Right lobe of liver (tissue), 6 donors: ENCODE data around the gene SLC4A8. TPM values are rescaled to one million over a fixed set of nuclear protein-coding genes. Genes with fewer than 3 reads are reported as not detected.

ENCODE experiments used
- ATAC-seq, 4 donors: fragments of 200-7000 bp; cut with Tn5 transposase; one replicate each; pipeline ENCODE4 v1.9.1; 2020; ENCODE audit warnings: mild to moderate bottlenecking in 4 of 4, moderate library complexity in 4 of 4
- DNase-seq, 3 donors: peaks; one replicate each; pipeline ENCODE4 v3.0.0-alpha.2; 2020
- H3K27ac ChIP-seq, 3 donors: fragments of 200-600 bp; one replicate each; pipeline ENCODE4 v1.8.0; 2022
- H3K27me3 ChIP-seq, 2 donors: fragments of 200-600 bp; one replicate each; pipeline ENCODE4 v1.8.0; 2022
- H3K36me3 ChIP-seq, 4 donors: fragments of 200-600 bp; sonication (generic) in 1 of 4; one replicate each; pipeline versions ENCODE4 v1.5.1 to v1.8.0; 2017 to 2022; ENCODE audit warnings: control low read depth in 1 of 4
- H3K4me1 ChIP-seq, 4 donors: fragments of 200-600 bp; sonication (generic) in 1 of 4; one replicate each; pipeline versions ENCODE4 v1.5.1 to v1.8.0; 2017 to 2022; ENCODE audit warnings: control low read depth in 1 of 4
- H3K4me3 ChIP-seq, 3 donors: fragments of 200-600 bp; one replicate each; pipeline ENCODE4 v1.8.0; 2022
- H3K9me3 ChIP-seq, 4 donors: fragments of 200-600 bp; sonication (generic) in 1 of 4; one replicate each; pipeline versions ENCODE4 v1.5.1 to v1.8.0; 2017 to 2022; ENCODE audit warnings: control low read depth in 1 of 4
- CTCF ChIP-seq, 4 donors: fragments of 200-600 bp in 3 of 4; fragments of 450-650 bp in 1 of 4; IDR thresholded peaks; one replicate each; pipeline versions ENCODE4 v1.5.1 to v1.8.0; 2016 to 2022; ENCODE audit warnings: antibody characterized with exemption in 4 of 4, mild to moderate bottlenecking in 2 of 4
- POLR2A ChIP-seq: fragments of 450-650 bp; IDR thresholded peaks from one replicate; pipeline ENCODE4 v1.6.1; 2017; ENCODE audit warnings: antibody characterized with exemption, mild to moderate bottlenecking
- WGBS: methylation state at CpG from one replicate; pipeline ENCODE4 v1.1.6; 2018; ENCODE audit warnings: low coverage, low lambda C conversion rate; ENCODE audit not compliant: insufficient coverage; ENCODE audit errors: missing lambda C conversion rate; 5-methylcytosine and 5-hydroxymethylcytosine counted together
- intact Hi-C, 2 donors: fragments of 100-400 bp; cut with DNase I; formaldehyde crosslinking; loops; one replicate each; pipeline versions ENCODE4 v1.11.2 to v1.14.1; 2022
- total RNA-seq, 6 experiments: library from RNA; depleted of rRNA in 2 of 6; stranded (reverse); fragments of >200 nt in 2 of 6; fragmentation: NEBNext Ultra II Directional in 3 of 6; extraction: Animal tissue kit (Norgen Biotek cat#: 25700) in 3 of 6; gene quantifications; one replicate each; pipeline versions ENCODE4 v1.1.0 to v1.2.4, GENCODE V29; 2016 to 2023
- donor health status: DM: no; HTN: yes; CAD: no.
- donor health status: DM: no; HTN: no; CAD: no.
- donor health status: DM: no; HTN: no; CAD: no.
- donor health status: DM: no; HTN: yes; CAD: no.
- donor health status: DM: no; HTN: yes; CAD: no.

Gene SLC4A8
- total RNA-seq, 6 experiments from 2014 or later: 0.04 to 0.55 (median 0.19) TPM

DNA sequence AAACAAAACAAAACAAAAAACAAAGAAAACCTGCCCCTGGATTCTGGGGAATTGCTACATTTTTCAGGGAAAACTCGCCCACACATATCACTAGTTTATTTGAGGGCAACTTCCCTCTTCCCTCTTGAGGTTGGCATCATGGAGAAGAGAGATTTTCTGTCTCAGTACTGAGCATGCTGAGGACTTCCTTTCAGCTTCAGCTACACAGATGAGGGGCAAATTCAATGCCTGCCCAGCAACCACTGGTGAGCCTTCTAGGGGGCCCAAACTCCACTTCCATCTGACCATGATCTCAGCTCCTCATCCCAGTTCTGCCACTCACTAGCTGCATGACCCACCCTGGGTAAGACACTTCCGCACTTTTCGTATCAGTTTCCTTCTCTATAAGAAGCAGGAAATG is 103.3 kb downstream of the SLC4A8 start:
- no peak overlapping the region for H3K27ac ChIP-seq
- H3K27me3 ChIP-seq: no peaks in the 10 kb centered on the region
- ATAC-seq (no peak), DNase-seq (no peak)
- H3K9me3 ChIP-seq: no peaks in the 10 kb centered on the region
- intact Hi-C loops: loop anchor here (10.0 kb wide), 2 partner anchors 103 to 287 kb away; partner anchors contain the start of gene SLC4A8 (in 1 of the 2)
- no peak overlapping the region for H3K4me3 ChIP-seq
- H3K36me3 ChIP-seq: no peaks in the 10 kb centered on the region
- no peak for TF ChIP-seq POLR2A
- no peak for TF ChIP-seq CTCF (IDR thresholded peaks at IDR 0.05)
- no peaks in the 10 kb centered on the region for H3K4me1 ChIP-seq
- WGBS: 76% methylated on average over 3 of the region's 3 CpGs

- TF ChIP-seq POLR2A: no peak
- TF ChIP-seq CTCF (IDR thresholded peaks at IDR 0.05): no peak
- Histone ChIP-seq H3K27ac (no peak overlapping the region), H3K9me3 (no peaks in the 10 kb centered on the region), H3K4me3 (no peak overlapping the region), H3K4me1 (no peaks in the 10 kb centered on the region), H3K27me3 (no peaks in the 10 kb centered on the region), H3K36me3 (no peaks in the 10 kb centered on the region)
- 75% methylated on average over 5 of the region's 6 CpGs for WGBS
- no peak for DNase-seq
- no peak for ATAC-seq
- intact Hi-C loops: loop anchor here (10.0 kb wide), 2 partner anchors 104 to 286 kb away; partner anchors contain the start of gene SLC4A8 (in 1 of the 2)
Observed at GRCh38 chr12:51528852-51529650, 104.4 kb downstream of the SLC4A8 start.

DNA sequence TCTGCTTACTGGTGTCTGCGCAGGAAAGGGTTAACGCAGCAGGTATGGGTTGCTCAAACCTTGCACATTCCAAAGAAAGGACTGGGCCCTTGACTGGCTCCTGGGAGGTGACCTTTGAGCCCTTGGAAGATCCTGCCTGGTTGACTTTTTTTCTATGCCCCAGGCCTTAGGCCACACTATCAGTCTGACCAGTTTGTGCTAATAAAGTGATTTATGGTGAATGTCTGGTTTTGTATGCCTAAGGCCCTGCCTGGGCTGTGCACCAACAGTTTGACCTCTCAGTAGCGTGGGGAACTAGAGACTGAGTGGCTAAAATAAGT is 105.0 kb downstream of the SLC4A8 start:
- intact Hi-C loops: loop anchor here (10.0 kb wide), 2 partner anchors 105 to 285 kb away; partner anchors contain the start of gene SLC4A8 (in 1 of the 2)
- no peak for DNase-seq
- ATAC-seq: no peak

DNA sequence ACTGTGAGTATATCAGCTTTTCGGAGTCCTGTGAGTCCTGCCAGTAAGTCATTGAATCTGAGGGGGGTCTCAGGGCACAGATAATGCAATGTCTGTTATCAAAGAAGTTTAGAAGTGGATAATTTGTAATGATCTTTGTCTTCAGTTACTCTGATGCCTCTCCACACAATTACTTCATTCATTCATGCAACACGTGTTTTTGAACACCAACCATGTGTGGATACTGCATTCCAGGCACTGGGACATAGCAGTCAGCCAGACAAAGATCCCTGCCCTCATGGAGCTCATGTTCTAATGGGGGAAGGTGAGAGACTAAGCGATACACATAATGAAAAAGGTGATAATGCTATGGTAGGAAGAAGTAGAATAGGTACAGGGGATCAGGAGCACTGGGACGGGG is 105.6 kb downstream of the SLC4A8 start:
- DNase-seq (no peak), ATAC-seq (no peak)
- 65% methylated on average over 4 of the region's 4 CpGs for WGBS
- TF ChIP-seq CTCF (IDR thresholded peaks at IDR 0.05): no peak
- TF ChIP-seq POLR2A: no peak
- no peaks in the 10 kb centered on the region for H3K9me3 ChIP-seq
- no peak overlapping the region for H3K27ac ChIP-seq
- no peaks in the 10 kb centered on the region for H3K27me3 ChIP-seq
- intact Hi-C loops: no loop called here
- no peak overlapping the region for H3K4me3 ChIP-seq
- no peaks in the 10 kb centered on the region for H3K4me1 ChIP-seq
- no peaks in the 10 kb centered on the region for H3K36me3 ChIP-seq

More for the DNA sequence above, 105.0 kb downstream of the SLC4A8 start:
- H3K4me3 ChIP-seq: no peak overlapping the region
- no peaks in the 10 kb centered on the region for H3K9me3 ChIP-seq
- no peaks in the 10 kb centered on the region for H3K27me3 ChIP-seq
- TF ChIP-seq CTCF (IDR thresholded peaks at IDR 0.05): no peak
- TF ChIP-seq POLR2A: no peak
- no peaks in the 10 kb centered on the region for H3K4me1 ChIP-seq
- WGBS: 40% methylated on average over 1 of the region's 3 CpGs
- H3K36me3 ChIP-seq: no peaks in the 10 kb centered on the region
- H3K27ac ChIP-seq: no peak overlapping the region
